ENCODE results near the gene ERI3.

Gene ERI3

DNA sequence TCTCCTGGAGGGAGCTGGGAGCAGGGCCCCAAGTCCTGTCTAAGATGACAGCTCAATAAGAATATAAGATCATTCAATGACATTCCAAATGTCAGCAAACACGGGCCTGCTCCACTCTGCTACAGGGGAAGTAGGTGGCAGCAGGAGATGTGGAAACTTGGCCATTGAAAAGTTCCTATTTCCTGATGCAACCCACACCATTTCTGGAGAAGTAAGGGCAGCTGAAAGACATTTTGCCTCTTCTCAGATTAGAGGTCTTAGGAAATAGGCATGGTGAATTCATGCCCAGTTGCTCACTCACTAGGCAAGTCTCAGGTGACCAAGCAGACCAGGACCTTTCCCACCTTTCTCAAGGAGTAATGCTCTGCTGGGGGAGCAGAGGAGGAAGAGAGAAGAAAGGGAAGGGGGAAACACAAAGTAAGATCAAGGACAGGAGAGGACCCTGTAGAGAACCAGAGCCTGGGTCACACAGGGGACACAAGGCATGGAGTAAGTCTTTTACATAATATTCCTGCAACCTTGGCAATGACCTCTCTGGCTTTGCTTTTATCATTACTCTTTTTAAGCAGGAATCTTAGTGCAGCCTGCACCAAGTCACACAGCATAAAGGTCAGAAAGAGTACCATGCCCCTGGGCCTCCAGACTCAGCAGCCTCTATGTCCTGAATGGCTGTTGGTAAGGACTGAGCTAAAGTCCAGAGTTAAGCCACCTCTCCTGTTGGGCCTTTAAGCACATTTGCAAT, 72.9 kb downstream of the ERI3 start:
- no peak for DNase-seq

DNA sequence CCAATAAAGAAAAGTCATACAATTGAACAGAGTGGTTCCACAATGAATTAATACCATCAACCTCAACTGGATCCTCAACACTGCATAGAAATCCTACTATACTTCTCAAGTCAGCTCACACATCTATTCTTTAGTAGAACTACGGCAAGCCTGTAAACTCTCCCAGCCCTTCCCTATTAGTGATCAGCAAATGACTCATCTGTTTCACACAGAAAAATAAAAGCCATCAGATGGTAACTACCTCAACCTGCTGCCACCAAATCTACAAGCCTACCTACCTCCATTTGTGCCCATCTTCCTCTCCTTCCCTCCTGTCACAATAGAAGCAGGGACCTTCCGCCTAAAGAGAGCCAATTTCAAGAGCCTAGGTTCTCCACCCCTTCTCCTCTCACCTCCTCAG, 78.2 kb downstream of the ERI3 start:
- DNase-seq = no peak

DNA sequence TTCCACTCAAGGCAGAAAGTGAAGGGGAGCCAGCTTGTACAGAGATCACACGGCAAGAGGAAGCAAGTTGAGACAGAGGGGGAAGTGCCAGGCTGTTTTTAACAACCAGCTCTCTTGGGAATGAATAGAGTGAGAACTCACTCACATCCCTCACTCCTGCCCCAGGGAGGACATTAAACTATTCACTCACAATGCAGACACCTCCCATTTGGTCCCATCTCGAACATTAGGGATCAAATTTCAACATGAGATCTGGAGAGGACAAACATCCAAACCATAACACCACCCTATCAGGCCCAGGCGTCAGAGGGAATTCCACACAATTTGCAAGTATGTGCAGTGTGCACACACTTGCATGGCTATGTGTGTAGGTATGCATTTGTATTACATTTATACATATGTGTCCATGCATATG, 79.1 kb downstream of the ERI3 start:
- no peak for DNase-seq

DNA sequence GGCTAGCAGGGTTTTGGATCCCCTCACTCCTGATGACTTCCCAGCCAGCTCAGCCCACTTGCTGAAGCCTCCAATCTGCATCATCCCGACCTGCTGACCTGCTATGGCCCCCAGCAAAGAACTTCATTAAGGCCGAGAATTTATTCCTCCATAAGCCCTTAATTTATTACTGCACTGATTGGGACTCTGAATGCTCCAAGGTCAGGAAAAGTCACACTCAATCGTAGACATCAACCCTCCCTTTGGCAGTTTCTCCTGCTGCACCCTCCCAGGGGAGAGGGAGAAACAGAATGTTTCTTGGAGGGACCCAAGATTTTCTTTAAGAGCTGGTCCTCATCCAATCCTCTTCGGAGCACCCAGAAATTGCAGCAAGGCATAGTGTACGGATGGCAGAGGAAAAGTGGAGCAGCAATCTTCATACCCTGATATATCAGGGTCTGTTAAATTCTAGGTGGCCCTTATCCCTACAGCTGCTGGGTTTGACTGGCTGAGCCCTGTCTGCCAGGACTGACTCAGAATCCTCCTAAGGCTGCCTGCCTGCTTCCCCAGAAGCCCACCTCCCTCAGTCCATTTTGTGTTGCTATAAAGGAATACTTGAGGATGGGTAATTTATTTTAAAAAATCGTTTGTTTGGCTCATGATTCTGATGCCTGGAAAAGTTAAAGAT, 79.6 kb downstream of the ERI3 start:
- DNase-seq = no peak

DNA sequence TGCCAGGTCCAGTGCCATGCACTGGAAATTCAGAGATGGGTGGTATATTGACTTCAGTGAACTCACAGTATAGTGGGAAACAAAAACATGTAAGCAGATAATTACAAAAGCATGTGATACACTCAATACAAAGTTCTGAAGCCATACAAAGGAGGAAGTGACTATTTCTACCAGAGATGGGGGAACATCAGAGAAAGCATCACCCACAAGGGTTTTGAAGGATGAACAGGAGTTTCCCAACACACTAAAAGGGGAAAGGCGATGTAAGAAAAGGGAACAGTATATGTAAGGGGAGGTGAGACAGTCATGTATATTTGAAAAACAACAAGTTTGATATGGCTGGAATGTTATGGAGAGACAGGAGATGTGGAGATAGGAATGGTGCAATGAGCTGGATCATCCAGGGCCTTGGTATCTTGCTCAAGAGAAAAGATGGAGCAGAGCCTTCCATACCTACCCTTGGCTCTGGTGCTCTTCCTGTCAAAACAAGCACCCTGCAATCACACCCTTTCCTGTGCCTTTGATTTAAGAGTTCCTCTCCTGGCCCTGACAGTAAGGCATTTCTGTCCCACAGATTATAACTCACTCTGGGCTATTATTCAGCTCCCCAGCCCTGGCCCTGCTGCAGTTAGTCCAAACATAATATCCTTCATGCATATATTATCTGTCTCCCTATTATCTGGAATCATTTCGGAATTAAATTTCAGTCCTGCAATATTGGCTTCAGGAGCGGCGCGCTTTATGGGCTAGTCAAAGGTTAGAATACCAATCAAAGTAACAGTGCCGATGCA, 81.3 kb downstream of the ERI3 start:
- no peak for DNase-seq

DNA sequence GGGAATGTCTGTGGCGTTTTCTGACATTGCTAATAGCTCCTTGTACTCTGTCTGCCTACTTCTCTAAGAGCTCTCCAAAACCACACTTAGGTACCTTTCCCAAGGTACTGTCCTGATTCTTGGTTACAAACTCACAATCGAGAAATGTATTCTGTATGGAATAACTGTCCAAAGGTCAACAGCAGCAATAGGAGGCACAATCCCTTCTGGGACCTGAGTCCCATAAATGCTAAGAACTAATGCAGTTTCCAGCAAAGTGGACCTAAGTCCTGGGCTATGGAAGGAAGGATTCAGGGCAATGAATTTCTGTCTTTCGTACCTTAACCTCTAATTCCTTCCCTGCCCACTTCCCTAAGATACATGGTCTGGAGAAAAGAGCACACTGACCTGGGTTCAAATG, 82.1 kb downstream of the ERI3 start:
- no peak for DNase-seq

DNA sequence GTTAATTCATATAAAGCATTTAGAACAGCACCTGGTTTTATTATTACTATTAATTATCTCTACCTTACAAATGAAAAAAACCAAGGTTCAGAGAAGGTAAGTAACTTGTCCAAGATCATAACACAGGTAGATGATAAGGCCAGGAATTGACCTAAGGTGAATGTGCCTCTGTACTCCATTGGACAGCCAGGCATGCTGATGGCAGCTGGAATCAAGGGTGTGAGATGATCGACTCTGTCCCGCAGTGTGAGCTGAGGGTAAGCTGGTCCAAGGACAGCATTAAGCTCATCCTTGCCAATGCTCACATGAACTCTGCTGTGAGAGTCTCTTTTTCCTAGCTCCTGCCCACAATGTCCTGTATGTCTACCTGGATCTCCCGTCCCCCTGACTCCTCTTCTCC, 83.4 kb downstream of the ERI3 start:
- DNase-seq = no peak

DNA sequence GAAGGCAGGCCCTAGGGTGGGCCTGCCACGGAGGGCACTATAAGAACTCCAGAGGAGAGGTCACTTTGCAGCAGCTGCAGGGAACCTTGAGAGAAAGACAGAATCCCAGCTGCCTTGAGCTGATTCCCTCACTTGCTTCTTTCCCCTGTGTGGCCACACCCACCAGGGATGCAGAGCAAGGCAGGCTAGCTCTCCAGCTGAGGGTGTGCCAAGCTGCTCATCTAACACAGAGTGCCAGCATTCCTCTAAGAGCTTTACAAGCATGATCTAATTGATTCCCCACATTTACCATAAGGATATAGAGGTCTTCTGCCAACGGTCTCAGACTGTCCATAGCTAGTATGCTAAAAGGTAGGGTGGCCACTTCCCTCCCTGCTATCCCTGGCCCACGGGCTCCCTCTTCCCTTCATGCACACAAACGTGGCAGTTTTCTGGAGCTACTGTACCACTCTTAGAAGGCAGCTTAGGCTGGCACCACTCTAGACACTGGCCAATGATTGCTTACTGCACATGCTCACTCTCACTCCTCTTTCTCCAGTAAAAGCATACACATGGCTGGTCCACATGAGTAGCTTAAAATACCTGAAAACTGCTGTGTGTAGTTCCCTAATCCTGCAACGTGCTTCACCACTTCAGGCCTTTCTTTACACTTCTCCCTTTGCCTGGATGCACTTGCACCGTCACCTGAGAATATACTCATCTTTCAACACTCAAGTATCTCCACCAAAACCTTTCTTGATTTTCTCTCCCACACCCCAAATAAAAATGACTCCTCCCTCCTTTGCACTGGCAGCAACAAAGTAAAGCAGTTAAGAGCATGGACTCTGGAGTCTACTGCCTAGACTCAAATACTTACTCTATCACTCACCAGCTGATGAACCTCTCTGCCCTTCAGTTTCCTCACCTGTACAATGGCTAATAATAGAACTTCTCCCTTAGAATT, 84.1 kb downstream of the ERI3 start:
- no peak for DNase-seq

DNA sequence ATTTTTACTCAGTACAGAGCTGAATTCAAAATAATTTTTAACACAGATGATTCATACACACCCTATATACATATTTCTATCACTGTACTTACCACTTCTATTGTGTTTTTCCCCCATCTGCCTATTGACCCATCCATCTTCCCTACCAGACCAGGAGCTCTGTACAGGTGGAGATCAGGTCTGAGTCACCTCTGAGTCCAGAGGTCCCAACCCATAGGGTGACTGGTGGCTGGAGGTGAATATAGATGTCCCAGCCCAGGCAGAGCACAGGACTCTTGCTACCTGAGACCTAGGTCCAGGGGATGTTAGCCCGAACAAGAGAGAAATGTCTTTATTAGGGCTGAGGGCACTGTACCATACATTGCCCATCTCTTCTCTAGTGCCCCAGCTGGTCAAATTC, 87.0 kb downstream of the ERI3 start:
- no peak for DNase-seq

DNA sequence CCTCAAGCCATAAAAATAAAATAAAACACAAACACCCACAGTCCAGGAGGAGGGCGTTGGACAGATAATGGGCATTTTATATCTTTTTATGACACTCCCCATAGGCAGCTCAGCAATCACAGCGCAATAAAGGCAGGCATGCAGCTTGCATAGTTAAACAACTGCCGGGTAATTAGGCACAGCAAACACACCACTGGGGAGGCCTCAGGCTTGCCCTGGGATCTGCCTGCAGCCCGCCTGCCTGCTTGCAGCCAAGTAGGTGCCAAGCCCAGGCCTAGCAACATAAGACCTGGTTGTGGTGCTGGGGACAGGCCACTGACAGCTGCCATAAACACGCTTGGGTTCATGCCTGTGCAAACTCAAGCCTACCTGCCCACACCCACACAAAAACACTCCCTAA, 87.6 kb downstream of the ERI3 start:
- no peak for DNase-seq

DNA sequence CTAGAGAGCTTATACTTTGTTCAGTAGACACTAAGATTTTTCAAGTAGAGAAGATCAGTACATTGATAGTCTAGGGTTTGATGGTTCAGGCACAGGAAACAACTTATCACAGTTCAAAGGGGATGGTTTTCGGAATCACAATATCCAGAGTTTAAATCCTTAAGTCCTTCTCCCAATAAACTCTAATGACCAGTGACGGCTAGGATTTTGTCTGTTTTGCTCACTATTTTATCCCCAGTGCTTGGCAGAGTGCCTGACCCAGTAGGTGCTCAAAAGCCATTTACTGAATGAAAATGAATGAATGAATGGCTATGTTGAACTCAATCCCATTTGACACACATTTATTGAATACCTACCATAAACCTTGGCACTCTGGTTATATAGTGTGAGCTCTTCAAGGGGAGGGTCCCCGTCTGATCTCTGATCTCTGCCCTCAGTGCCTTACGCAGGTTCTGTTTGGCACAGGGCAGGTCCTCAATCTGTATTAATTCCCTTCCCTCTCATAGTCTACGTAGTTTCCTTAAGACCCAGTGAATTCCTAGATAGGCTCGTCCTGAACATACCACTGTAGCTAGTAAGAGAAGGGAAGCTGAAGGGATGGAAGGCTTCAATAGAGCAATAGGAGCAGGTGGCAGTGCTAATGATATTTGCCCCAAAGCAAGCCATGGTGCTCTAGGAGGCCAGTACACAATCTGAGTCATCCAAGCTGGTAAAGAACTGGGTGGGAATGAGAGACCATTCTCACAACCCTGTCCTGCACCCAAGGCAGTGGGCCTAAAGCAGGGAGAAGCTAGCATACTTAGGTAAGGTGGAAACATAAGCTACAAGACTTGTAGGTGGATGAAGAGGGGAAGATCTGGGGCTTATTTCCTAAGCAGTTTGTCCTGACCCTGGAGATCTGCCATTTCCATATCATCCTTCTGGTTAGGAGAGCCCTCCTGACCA, 88.4 kb downstream of the ERI3 start:
- DNase-seq = no peak

DNA sequence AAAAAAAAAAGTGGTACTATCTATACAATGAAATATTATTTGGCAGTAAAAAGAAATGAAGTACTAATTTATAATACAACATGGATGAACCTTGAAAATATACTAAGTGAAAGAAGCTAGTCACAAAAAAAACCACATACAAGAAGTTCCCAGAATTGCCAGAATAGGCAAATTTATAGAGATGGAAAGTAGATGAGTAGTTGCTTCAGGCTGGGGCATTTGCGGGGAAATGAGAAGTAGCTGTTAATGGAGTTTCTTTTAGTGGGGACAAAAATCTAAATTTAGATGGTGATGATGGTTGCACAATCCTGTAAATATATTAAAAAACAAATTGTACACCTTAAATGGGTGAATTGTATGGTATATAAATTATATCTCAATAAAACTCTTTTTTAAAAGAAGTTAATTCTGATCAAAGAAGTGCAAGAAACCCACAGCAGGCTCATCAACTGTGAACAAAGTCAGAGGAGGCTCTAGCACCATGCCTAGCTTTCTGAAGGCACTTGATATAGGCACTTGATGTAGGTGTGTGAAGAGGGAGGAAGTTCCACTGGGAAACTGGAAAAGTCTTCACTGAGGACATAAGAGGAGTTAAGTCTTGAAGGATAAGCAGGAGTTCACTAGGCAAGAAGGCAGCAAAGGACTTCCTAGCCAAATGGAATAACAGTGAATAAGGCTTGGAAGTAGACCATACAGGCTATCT, 89.2 kb downstream of the ERI3 start:
- DNase-seq = no peak

DNA sequence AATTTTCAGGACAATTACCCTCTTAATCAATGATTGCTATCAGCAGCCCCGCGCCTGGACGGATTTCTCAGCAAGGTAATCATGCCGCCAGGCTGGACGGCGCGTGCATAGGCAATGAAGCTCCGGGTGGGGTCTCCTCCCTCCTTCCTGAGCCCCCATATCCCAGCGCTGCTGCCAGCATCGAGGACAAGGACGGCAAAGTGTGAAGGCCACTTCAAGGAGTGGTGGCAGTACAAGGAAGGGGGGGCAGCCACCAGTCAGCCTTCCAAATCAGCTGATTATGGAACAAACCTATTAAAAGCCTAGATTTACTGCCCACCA, 90.6 kb downstream of the ERI3 start:
- no peak for DNase-seq

DNA sequence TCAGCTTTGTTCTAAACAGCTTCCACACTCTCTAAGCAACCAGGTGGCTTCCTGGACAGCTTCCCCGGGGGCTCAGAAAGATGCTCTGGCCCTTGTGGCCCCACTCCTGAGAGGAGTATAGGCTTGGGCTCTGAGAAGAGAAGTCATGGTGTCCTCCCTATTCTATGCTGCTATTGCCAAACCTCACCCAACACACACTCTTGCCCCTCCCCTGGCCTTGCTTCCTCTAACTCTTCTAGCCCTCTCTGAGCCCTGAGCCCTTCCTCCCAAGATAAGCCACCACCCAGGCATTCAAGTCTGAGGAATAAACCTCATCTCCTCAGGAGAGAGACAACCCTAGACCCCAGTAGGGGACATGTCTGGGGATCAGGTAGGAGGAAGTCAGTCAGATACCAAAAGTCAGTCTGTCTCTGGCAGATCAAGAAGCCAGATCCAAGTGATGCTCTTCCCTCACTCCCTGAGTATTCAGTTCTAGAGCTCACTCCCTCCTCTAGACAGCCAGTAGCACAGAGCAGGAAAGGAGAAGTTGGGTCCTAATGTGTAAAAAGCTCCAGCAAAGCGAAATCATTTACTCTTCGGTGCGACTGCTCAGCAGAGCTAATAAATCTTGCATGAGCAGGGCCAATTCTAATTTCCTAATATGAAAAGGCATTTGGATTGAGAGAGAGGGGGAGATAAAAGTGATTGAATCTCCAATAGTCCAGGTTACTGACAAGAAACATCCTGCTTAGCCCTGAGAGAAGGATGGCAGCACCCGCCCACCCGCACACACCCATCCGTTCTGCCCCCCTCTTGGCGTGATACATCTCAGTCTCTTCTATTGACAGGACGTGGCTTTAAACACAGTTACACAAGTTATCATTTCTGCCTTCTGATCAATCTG, 91.2 kb downstream of the ERI3 start:
- DNase-seq = no peak

DNA sequence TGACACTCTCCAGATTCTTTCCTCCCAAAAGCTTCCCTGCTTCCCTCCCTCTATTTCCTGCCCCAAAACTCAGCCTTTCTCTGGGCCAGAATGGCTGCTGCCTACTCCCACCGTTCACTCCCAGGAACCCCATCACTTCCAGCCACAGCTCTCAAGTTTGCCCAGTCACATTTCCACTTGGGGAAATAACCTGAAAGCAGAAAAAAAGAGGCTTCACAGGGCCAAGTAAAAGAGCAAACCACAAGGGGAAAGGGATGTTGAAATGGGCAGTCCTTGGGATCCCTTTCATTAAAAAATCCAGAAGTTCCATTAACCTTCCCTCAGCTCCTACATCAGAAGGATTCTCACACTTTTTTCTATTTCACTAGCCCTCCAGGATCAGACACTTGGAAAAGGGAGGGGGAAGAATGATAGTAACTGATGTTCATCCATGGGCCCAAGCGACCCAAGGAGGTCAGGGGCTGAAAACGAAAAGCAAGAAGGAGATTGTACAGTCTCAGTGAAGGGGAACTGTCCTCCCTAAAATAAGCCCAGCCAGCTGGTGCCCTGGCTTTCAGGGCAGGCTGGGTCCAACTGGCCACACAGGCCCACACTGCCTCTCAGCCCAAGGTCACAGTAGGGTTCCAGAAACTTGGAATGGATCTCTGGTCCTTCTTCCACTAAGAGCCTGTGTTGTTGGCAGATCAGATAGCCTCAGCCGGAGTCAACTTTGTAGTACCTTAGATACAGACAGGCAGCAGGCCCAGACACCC, 92.1 kb downstream of the ERI3 start:
- DNase-seq = no peak

DNA sequence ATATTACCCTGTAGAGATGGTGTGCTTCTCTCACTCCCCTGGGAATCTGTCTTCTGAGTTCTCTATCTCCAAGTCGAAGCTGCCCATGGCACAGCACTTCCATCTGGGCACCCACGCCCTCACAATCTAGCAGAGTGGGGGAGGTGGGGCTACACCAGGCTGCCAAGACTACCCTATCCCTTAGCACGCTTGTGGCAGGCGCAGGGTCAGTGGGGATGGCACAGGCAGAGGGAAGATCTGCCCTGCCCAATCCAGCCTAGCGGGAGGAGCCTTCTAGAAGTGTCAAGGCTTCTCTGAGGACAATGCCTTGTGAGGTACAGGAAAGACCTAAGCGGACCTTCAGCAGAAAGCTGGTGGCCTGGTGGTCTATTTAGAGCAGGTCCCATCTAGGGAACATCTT, 92.6 kb downstream of the ERI3 start:
- DNase-seq = no peak

DNA sequence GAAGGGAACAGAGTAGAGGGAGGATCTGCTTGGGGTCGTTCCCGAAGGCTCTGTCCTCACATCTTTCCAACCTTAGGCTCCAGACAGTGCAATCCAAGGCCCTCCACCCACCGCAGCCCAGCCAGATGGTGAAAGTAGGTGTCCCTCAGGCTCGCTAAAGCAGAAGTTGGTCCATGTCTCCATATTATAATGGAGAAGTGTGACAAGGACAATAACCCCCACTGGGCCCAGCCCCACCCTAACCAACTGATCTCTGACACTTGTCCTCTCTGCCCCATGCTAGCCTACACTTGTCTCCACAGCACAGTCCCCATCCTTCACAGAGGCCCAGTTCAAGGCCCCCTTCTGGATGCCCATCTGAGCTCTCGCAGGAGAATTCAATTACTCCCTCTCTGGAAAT, 93.1 kb downstream of the ERI3 start:
- DNase-seq = no peak

DNA sequence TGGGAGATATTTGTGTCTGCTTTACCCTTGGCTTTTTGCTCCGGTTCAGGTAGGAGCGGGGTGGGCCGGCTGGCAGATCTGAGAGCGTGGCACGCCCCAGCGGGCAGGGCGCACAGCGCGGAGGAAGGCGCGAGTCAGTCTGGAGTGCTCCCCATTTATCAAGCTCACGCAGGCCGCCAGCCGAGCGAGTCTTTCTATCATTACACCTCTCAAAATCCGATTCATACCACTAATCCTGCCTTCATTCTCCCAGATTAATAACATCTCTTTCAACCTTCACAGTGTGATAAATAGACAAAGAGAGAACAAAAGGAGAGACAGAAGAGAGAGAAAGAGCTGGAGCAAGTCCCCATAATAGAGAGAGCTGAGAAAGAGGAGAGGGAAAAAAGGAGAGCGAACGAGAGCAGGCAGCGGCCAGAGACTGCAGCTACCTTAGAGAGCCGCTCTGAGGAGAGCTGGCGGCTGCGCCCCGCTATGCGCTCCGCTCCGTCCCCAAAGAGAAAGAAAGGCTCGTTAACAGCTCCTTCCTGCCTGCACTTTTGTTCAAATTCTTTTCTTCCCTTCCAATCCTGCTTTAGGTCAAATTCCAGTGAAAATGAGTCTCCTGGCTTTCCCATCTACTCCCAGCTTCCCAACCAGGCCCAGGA, 93.8 kb downstream of the ERI3 start:
- DNase-seq = no peak

DNA sequence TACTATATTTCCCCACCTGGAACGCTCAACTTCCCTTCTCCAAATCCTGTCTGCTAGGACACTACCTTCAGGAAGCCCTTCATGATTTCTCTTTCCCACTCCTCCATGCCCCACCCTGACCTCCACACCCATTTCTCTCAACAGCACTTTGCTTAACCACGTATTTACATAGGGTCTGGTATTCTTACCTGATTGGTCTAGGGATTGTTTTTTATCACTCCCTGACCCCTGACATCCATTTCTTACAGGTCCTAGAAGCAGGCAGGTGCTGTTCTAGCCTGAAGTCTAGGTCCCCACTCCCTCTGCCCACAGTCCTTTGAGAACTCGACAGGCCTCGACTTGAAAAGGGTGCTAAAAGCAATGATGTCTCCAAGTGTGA, 94.3 kb downstream of the ERI3 start:
- DNase-seq = no peak
